Nephron (organoid): ENCODE measurements around the gene NAA38.
A peak's percentile ranks its signal among the peaks of the same experiment; 100 is the strongest.

ENCODE experiments used
- H3K27ac Mint-ChIP-seq, 3 experiments: 2 replicates each; pipeline ENCODE4 v1.8.0; 2020; ENCODE audit warnings: mixed read lengths in 3 of 3, mild to moderate bottlenecking in 2 of 3, moderate library complexity in 1 of 3
- H3K27me3 Mint-ChIP-seq: 2 replicates; pipeline ENCODE4 v1.8.0; 2021; ENCODE audit warnings: low read depth, mild to moderate bottlenecking, moderate library complexity, mixed read lengths
- H3K36me3 Mint-ChIP-seq: 2 replicates; pipeline ENCODE4 v1.8.0; 2020; ENCODE audit warnings: low read depth, mixed read lengths
- H3K4me1 Mint-ChIP-seq: 2 replicates; pipeline ENCODE4 v1.8.0; 2020; ENCODE audit warnings: mixed read lengths
- H3K4me3 Mint-ChIP-seq, 3 experiments: 2 replicates each; pipeline ENCODE4 v1.8.0; 2020; ENCODE audit warnings: mild to moderate bottlenecking in 3 of 3, mixed read lengths in 3 of 3, moderate library complexity in 2 of 3
- H3K9me3 Mint-ChIP-seq: 2 replicates; pipeline ENCODE4 v1.8.0; 2020; ENCODE audit warnings: mixed read lengths
- TF ChIP-seq, protein P1 (sequence below), 3 experiments: fragments of 200-600 bp; sonication (generic); IDR thresholded peaks; one replicate each; pipeline ENCODE4 v1.5.0; 2021; ENCODE audit warnings: antibody characterized with exemption in 3 of 3; ENCODE audit not compliant: unreplicated experiment in 3 of 3

The NAA38 gene

DNA sequence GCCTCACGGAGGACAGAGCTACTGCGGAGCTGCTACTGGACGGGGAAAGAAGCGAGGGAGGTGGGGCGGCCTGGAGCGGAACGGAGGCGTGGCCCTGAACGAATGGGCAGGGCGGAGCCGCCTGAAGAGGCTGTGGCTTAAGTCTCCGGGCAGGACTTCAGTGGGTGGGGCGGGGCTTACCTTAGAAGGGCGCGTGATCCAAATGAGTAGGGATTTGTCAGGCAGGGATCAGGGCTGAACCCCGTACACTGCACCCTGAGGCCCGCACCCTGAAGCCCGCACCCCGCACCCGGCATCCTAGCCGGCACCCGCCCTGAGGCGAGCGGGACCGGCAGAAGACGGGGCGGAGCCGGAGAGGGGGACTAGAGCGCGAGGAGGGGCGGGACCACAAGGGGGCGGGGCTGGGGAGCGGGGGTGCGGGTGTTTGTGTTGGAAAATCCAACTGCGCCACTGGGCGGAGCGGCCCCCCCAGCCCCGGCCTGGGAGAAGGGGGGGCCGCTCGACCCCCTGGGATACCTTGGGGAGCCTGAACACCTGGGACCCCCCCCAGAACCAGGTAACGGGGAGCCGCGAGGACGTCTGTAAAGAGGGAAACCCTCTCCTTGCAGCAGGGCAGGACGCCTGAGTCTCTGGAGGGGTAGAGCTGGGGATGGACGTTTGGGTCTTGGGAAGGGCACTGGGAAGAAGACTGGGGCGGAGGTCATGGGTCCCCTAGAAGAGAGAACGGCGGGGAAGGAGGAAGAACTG lies 23.4 kb downstream of the NAA38 start, which contains the start of gene KDM6B:
Gene KDM6B, plus strand, starts transcription at position 423 of the 747 bp plus-strand sequence. CDS start 11,338 bp downstream, outside the sequence.
- Mint-ChIP-seq H3K4me3 (peak within 1 kb of the TSS; percentile 92 to 97 (median 92)), H3K27ac (peak within 1 kb of the TSS; percentile 74 to 99 (median 95)), H3K9me3 (no peaks in the 10 kb centered on the region), H3K27me3 (peaks cover 24% of the 10 kb centered on the region), H3K4me1 (peaks cover 28% of the 10 kb centered on the region), H3K36me3 (no peaks in the 10 kb centered on the region)
- TF ChIP-seq, protein P1, sequence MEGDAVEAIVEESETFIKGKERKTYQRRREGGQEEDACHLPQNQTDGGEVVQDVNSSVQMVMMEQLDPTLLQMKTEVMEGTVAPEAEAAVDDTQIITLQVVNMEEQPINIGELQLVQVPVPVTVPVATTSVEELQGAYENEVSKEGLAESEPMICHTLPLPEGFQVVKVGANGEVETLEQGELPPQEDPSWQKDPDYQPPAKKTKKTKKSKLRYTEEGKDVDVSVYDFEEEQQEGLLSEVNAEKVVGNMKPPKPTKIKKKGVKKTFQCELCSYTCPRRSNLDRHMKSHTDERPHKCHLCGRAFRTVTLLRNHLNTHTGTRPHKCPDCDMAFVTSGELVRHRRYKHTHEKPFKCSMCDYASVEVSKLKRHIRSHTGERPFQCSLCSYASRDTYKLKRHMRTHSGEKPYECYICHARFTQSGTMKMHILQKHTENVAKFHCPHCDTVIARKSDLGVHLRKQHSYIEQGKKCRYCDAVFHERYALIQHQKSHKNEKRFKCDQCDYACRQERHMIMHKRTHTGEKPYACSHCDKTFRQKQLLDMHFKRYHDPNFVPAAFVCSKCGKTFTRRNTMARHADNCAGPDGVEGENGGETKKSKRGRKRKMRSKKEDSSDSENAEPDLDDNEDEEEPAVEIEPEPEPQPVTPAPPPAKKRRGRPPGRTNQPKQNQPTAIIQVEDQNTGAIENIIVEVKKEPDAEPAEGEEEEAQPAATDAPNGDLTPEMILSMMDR (IDR thresholded peaks at IDR 0.05; ENCODE audit: unreplicated experiment in 3 of 3), result no peak

DNA sequence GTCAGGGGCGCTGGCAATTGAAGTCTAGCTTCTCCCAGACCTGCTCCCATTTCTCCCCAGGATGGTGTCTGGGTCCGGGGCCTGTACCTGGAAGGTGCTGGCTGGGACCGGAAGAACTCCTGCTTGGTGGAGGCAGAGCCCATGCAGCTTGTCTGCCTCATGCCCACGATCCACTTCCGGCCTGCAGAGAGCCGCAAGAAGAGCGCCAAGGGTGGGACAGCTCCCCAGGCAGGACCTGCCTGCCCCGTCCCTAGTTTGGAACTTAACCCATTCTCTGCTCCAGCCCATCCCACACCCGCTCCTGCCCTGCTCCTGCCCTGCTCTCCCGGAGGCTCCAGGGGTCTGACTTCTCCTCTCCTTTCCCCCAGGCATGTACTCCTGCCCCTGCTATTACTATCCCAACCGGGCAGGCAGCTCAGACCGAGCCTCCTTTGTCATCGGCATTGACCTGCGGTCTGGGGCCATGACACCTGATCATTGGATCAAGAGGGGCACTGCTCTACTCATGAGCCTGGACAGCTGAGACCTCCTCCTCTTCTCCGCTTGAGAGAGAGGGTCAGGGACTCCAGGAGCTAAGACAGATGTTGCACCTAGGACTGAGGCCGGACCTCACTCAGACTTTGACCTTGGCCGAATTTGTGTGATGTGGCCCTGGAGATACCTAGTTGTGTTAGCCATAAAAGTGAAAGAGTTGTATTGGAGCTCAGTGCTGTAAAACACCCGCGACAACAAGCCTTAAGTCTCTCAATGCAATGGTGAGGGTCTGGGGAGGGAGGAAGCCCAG lies 24.2 kb downstream of the NAA38 start:
- Mint-ChIP-seq H3K4me3 (peak overlapping the region; percentile 92 to 94 (median 92)), H3K9me3 (no peaks in the 10 kb centered on the region), H3K36me3 (no peaks in the 10 kb centered on the region), H3K4me1 (peaks cover 20% of the 10 kb centered on the region), H3K27ac (peak overlapping the region in 2 of 3 experiments; percentile 73 to 83), H3K27me3 (peaks cover 24% of the 10 kb centered on the region)
- TF ChIP-seq, protein P1 (IDR thresholded peaks at IDR 0.05; ENCODE audit: unreplicated experiment in 3 of 3), result no peak

DNA sequence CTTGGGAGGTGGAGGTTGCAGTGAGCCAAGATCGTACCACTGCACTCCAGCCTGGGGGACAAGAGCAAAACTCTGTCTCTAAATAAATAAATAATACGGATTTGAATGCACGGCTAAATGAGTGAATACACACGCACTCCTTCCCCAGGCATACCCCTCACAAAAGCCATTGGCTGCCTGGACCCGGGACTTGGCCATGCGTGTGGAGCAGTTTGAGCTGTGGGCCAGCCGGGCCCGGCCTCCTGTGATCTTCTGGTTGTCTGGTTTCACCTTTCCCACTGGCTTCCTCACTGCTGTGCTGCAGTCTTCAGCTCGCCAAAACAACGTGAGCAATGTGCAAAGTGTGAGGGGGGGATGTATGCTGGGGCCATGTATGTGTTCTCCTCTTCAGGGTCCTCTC lies 24.9 kb downstream of the NAA38 start:
- TF ChIP-seq, protein P1 (IDR thresholded peaks at IDR 0.05; ENCODE audit: unreplicated experiment in 3 of 3), result no peak

DNA sequence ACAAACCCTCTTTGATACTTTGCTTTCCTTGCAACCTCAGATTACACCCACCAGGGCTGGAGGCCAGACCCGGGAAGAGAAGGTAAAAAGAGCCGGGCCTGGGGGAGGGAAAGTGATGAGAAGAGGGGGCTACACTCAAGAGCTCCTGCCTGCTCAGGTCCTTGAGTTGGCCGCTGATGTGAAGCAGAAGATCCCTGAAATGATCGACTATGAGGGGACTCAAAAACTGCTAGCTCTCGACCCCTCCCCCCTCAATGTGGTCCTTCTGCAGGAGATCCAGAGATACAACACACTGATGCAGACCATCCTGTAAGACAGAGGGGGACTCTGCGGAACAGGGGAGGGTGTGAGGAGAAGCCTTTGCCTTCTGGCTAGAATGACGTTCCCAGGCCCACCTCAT lies 26.1 kb downstream of the NAA38 start:
- Mint-ChIP-seq H3K27me3 (peaks cover 40% of the 10 kb centered on the region), H3K36me3 (no peaks in the 10 kb centered on the region), H3K9me3 (no peaks in the 10 kb centered on the region), H3K4me1 (peaks cover 8% of the 10 kb centered on the region), H3K27ac (peak overlapping the region in 1 of 3 experiments; percentile 82), H3K4me3 (no peak overlapping the region)
- TF ChIP-seq, protein P1 (IDR thresholded peaks at IDR 0.05; ENCODE audit: unreplicated experiment in 3 of 3), result no peak

More for the DNA sequence above, 24.9 kb downstream of the NAA38 start:
- peak overlapping the region; percentile 25 to 94 (median 45) for H3K4me3 Mint-ChIP-seq
- H3K9me3 Mint-ChIP-seq, result no peaks in the 10 kb centered on the region
- H3K27ac Mint-ChIP-seq, result peak overlapping the region in 1 of 3 experiments; percentile 13
- H3K36me3 Mint-ChIP-seq, result no peaks in the 10 kb centered on the region
- H3K27me3 Mint-ChIP-seq, result peaks cover 31% of the 10 kb centered on the region
- peaks cover 16% of the 10 kb centered on the region for H3K4me1 Mint-ChIP-seq

DNA sequence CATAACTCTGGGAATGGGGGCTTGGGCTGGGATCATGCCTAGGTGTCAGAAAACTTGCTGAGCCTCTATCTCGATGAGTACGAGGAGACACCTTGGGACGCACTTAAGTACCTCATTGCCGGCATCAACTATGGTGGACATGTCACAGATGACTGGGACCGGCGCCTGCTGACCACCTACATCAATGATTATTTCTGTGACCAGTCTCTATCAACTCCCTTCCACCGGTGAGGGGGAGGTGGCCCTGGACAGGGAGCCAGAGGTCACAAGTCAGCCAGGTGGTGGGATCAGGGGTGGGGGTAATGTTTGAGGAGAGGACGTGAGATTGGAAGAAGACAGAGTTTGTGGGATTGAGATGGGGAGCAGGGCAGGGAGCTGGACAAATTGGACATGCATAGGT lies 26.7 kb downstream of the NAA38 start:
- Mint-ChIP-seq H3K27me3 (peaks cover 41% of the 10 kb centered on the region), H3K27ac (no peak overlapping the region), H3K4me1 (peaks cover 8% of the 10 kb centered on the region), H3K36me3 (no peaks in the 10 kb centered on the region), H3K9me3 (no peaks in the 10 kb centered on the region), H3K4me3 (no peak overlapping the region)
- TF ChIP-seq, protein P1 (IDR thresholded peaks at IDR 0.05; ENCODE audit: unreplicated experiment in 3 of 3), result no peak
